Measurements from ENCODE around the gene MMP21.

- no peak for TF ChIP-seq CTCF (conservative IDR thresholded peaks at IDR 0.05)
- TF ChIP-seq ZFX (IDR thresholded peaks at IDR 0.05) = no peak
These were observed 12.7 kb downstream of the MMP21 start for GRCh38 chr10:125762692-125763648.

Measured in C4-2B (cell line).